ENCODE data around the gene TUBGCP3.

DNA sequence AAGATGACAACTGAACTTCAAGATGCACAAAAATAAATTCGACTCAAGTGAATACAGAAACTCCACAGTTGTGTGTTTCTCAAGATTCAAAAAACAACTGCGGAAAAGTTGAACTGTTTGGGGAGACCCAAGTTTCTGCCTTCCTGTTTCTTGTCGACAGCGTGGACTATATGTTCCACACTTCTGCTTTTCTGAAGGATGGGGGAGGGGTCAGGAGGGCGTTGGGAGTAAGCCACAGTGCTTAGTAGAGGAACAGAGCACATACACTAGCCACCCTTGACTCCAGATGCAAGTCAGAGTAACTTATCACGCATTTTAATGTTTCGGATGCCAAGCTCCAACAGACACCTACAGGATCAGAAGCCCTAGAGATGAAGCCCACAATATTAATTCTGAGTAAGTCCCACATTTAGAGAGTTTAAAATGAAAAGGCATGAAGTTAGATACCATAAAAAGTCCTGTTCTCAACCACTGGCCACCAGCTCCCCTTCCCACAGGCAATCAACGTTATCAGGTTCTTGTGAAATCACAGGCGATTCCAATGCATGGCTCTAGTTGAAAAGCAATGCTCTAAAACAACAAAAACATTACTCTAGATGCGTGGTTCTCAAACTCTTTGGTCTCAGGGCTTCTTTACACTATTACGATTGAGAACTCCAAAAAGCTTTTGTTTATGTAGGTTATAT, 4.2 kb downstream of the TUBGCP3 start:
- no peak for TF ChIP-seq POLR2A (IDR thresholded peaks at IDR 0.05)
- TF ChIP-seq, protein P1, sequence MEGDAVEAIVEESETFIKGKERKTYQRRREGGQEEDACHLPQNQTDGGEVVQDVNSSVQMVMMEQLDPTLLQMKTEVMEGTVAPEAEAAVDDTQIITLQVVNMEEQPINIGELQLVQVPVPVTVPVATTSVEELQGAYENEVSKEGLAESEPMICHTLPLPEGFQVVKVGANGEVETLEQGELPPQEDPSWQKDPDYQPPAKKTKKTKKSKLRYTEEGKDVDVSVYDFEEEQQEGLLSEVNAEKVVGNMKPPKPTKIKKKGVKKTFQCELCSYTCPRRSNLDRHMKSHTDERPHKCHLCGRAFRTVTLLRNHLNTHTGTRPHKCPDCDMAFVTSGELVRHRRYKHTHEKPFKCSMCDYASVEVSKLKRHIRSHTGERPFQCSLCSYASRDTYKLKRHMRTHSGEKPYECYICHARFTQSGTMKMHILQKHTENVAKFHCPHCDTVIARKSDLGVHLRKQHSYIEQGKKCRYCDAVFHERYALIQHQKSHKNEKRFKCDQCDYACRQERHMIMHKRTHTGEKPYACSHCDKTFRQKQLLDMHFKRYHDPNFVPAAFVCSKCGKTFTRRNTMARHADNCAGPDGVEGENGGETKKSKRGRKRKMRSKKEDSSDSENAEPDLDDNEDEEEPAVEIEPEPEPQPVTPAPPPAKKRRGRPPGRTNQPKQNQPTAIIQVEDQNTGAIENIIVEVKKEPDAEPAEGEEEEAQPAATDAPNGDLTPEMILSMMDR (IDR thresholded peaks at IDR 0.05) = no peak

Measured in uterus (tissue), 2 donors.